Measurements from ENCODE around the gene CTXN1.
A peak's percentile ranks its signal among the peaks of the same experiment; 100 is the strongest.
"Not testable (repeated sequence)": the region's sequence is repeated elsewhere in the genome, so short reads cannot be mapped to it uniquely, and the experiment has no call there.

CTXN1 gene

GRCh38 chr19:7926021-7926726 is at the start of gene CTXN1:
TSS of gene CTXN1 (minus strand) at chr19:7926135. CDS start at chr19:7925538, 597 bp downstream.
- peak; percentile 73 for DNase-seq

DNA sequence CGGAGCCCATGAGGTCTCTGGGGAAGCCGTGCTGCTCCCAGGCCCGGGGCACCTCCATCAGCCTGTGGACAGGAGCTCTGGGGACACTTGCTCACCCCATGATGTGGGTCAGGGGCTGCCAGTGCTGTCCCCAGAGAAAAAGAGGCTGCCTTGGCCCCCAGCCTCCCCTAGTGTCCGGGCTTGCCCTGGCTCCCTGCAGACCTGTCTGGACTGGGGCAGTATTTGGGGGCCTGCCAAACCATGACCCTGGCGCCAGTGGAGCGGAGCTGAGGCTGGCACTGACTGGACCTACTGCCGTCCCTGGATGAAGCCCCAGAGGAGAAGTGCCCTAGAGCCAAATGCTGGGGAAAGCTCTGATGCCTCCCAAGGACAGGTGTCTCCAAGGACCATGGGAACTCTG is 49.1 kb upstream of the CTXN1 start:
- DNase-seq = no peak

- DNase-seq = no peak
Observed at GRCh38 chr19:7973883-7974282, 47.9 kb upstream of the CTXN1 start.

DNA sequence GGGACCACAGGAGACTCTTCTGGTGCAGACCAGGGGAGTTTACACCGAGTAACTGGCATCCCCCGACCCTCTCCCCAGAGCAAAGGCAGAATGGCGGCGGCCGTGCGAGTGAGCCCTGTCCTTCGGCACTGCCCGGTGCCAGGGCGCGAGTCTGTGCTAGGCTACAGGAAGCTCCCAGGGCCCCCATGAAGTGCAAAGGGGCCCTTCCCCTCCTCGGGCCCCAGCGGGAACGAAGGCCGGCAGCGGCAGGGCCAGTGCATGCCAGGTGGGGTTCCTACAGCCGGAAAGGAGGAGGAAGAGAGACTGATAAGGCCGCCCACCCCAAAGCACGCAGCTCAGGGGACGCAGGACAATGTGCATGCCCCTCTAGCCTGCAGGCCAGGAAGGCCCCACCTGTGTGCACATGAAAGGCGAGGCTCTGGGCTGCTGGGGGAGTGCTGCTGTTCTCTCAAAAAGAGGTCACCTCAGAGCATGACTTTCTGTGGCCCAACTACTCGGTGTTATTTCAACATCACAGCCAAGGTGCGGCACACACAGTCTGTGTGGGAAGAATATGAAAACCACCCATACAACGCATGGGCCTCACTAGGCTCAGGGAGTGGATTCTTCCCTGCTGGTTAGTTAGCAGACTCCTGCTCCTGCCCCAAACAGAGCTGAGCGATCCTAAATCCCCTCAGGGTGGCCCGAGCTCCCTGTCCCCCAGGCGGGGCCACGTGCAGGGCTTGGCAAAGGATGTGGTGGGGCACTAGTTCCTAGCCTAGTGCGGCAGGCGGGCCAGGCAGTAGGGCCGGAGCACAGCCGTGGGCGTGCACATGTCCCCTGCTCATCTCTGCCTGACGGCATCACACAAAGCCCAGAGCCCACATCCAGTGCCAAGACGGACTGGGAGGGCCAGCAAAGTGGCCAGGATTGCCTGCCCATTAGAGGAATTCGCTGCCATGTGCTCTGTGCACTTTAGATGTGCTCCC is 45.9 kb upstream of the CTXN1 start:
- no peak for DNase-seq

- peak; percentile 5 for DNase-seq
Observed at GRCh38 chr19:7970716-7971448, 44.9 kb upstream of the CTXN1 start.

GRCh38 chr19:7969555-7969939 is 43.6 kb upstream of the CTXN1 start:
- DNase-seq = no peak

DNA sequence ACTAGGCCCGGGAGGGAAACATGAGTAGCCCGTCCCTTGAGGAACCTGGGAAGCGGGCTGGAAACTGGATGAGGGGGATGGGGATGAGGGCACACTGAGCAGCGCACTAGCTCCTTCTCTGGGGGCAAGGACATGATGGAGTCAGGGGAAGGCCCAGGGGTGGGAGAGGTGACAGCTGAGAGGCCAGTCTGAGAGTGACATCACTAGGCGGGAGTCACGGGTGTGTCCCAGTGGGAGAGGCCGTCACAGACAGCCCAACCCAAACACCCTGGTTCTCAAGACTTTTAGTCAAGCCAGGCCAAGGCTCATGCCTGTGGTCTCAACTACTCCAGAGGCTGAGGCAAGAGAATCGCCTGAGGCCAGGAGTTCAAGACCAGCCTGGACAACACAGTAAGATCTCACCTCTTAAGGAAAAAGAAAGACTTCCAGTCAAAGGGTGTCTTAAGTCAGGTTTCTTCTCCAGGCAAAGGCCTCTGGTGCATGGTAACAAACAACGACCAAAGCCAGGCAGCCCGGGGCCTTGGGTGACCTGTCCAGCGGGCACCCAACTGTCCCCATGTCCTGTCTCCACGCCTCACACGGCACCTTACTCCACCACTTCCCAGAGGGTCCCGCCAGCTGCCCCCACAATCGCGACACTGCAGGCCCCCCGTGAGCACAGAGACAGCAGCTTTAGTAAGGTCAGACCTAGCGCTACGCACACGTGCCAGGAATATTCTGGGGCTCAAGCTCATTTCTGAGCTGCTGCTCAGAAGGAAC is 43.0 kb upstream of the CTXN1 start:
- no peak for DNase-seq

- DNase-seq = no peak
Observed at GRCh38 chr19:7968008-7968795, 42.3 kb upstream of the CTXN1 start.

DNA sequence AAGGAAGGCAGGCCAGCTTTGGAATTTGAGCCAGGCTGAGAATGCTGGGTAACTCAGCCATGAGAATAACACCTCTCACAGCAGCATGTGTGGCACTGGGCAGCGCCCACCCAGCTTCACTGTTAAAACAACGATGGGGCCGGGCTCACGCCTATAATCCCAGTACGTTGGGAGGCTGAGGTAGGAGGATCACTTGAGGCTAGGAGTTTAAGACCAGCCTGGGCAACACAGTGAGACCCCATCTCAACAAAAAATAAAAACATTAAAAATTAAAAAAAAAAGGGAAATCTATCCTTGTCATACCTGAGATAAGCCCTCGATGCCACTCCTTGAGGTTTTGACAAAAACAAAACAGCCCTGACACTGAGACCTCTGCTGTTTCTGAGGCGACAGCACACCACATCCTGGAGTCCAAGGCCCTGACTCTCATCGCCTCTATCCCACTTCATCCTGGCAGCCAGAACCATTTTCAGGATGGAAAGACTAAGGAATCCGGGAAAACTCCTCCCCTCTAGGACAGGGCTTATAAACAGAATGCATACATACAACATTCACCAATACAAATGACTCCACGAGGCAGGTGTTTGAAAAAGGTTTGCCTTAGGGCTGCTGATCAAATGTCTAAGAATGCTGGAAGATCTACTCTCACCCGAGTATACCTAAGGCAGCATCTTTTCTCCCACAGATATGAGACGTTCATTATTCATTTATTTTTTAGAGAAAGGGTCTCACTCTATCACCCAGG is 40.2 kb upstream of the CTXN1 start:
- no peak for DNase-seq

- DNase-seq = no peak
Observed at GRCh38 chr19:7965259-7965841, 39.4 kb upstream of the CTXN1 start.

GRCh38 chr19:7963566-7963965 is 37.6 kb upstream of the CTXN1 start:
- no peak for DNase-seq

DNA sequence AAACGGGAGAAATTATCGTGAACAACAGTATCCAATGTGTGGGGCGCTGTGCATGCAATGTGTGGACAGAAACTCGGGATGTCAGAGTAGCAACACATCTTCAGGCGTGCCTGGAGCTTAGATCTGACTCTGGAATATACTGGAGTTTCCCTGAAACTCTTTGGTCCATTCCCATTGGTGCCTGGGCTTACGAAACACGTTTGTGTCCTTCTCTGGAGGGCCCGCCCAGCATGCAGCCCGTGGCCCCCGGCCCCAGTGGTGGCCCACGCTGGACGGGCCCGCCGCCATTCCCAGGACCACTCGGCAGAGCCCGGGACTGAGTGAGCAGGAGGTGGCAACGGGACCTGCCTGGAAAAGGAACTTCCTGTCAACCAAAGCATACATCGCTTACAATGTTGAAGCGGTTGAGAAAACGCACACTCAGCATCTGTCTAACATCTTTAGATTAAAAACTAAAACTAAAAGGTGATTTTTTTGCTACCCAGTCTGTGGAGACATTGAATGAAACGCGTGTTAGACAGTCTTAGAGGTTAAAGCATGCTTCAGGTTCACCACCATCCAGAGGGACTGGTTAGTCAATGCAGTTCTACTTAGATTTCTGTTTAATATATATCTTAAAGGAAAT is 36.8 kb upstream of the CTXN1 start:
- DNase-seq = no peak

DNA sequence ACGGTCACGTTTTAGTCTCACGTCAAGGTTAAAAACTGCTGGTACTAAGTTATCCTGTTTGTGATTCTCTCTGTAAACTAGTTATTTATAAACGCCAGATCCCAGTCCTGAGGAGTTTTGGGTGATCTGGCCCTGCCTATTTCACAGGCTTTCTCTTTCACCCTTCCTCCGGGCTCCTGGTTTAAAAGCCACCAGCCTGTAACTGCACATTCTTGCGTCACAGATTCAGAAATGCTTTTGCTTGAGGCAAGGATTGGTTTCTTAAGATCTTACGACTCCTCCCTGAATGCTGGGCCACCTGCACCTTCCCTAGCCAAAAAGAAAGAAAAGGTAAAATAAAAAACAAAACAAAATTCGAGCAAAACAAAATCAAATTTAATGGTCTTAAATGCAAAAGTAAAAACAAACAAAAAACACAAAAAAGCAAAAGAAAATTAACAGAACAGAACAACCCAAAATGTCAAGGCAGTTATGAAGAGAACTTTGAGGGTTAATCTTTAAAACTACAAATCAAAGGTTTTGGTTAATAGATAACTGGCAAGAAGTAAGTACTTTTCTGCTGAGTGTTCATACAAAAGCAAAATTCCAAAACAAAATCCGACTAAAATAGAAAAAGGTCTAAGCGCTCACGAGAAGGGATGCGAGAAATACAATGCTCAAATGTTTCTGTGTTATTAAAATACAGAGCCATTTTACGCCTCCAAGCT is 36.1 kb upstream of the CTXN1 start:
- no peak for DNase-seq

DNA sequence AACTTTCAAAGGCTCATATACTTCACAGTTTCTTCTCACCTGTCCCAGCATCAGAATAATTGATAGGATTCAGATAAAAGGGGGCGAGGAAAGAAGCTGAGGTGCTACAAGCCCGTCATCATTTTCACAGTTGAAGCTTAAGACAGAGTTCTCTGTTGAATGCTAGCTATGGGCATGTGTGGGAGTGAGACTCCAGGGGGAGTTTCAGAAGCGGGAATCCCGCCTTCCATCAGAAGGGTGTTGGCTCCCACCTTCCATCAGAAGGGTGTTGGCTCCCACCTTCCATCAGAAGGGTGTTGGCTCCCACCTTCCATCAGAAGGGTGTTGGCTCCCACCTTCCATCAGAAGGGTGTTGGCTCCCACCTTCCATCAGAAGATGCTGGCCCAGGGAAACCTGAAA is 35.1 kb upstream of the CTXN1 start:
- not testable (repeated sequence) for DNase-seq

DNA sequence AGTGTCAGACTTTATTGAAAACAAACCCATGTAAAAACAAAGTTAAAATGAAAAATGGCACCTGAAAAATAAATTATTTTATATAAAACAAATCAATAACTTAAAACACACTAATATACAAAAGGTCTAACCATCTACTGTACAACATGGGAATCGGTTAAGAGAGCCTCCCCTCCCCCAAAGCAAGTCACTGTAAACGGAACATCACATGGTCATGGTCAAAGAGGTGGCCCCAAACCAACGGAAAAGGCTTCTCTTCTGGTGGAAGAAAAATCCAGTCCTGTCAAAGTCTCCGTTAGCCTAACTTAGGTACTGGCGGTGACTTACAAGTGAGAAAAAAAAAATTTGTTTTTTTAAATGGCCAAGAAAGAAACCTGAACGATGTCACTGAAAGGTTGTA is 33.3 kb upstream of the CTXN1 start:
- no peak for DNase-seq

DNA sequence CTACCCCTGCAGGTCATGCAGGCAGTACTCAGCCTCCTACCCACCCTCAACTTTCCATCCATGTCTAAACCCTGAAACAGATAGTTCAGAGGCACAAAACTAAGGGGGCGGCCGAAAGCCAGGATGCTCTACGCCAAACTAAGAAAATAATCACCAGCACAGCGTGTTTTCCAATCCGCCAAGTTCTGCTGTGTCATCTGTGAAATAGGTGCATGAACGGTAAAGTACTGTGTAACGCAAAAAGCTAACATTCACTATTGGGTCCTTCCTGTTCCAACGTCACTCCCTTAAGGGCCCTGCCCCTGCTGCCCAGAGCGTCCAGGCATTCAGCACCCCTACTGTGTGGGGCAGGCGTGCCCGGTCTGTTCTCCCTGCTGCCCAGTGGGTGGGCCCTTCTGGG is 29.8 kb upstream of the CTXN1 start:
- no peak for DNase-seq

DNA sequence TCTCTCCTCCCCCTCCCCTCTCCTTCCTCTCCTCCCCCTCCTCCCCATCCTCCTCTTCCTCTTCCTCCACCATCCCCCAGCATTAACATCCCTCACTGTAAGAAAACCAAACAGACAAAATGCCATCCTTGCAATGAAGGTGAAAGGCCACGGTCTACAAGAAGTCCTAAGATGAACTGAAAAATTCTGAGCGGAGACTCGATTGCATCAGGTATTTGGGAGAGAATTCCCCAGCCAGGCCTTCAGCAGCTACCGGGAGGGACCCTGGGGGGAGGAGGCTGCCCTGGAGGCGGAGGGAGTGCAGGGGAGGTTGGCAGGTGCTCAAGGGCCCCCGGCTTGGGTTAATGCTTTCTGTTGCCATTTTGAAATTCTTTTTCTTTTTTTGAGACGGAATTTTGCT is 27.6 kb upstream of the CTXN1 start:
- DNase-seq = no peak

DNA sequence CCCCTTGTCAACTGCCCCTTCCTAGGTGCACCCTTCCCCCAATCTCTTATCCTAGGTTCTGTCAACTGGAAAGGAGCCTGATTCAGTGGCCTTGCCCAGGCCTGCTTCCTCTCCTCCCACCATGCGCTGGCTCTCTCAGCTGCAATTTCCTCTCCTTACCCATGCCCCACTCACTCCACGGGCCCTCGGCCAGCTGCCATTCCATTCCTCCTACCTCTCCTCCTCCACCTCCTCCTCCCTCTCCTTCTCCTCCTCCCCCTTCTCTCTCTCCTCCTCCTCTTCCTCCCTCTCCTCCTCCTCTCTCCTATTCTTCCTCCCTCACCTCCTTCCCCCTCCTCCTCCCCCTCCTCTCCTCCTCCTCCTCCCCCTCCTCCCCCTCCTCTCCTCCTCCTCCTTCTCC is 27.1 kb upstream of the CTXN1 start:
- DNase-seq = no peak

DNA sequence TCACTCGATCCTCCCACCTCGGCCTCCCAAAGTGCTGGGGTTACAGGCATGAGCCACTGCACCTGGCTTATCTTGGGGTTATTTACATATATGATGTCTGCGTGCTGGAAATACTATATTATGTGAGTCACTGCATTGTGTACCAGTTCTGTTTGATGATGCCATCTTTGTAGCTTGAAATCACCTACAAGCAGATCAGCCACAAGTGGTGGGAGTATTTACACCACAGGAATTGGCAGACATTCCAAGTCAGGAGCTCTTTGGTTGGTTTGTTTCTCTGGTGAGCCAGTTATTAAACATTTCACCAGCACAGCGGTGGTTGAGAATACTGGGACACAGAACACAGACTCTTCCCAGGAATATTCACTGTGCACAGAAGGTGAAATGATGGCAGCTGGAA is 22.0 kb upstream of the CTXN1 start:
- no peak for DNase-seq
